H1 (cell line): Measurements from ENCODE around the gene ZSWIM2. TPM values are rescaled to one million over a fixed set of nuclear protein-coding genes. Genes with fewer than 3 reads are reported as not detected.

Source experiments
- POU5F1 ChIP-seq: IDR thresholded peaks from 2 replicates; pipeline ENCODE4 v1.6.1; 2011; ENCODE audit warnings: low read depth, mild to moderate bottlenecking, low read length, moderate library complexity
- RFX5 ChIP-seq: IDR thresholded peaks from 2 replicates; pipeline ENCODE4 v1.6.1; 2011; ENCODE audit warnings: low read depth, low read length, improper control_type of control experiment, borderline replicate concordance
- SIN3A ChIP-seq, 2 experiments: IDR thresholded peaks in 1 of 2; conservative IDR thresholded peaks in 1 of 2; 2 replicates each; pipeline ENCODE4 v1.6.1; 2011 to 2012; ENCODE audit warnings: low read length in 2 of 2, improper control_type of control experiment in 1 of 2, low read depth in 1 of 2, mild to moderate bottlenecking in 1 of 2
- polyA plus RNA-seq, 7 experiments: library from polyadenylated mRNA; depleted of rRNA in 3 of 7; stranded (reverse) in 5 of 7; unstranded in 2 of 7; fragments of >200 nt in 5 of 7; fragments of 200-250 nt in 2 of 7; gene quantifications; 1 replicate in 5 of 7; 2 replicates in 1 of 7; 4 replicates in 1 of 7; pipeline versions ENCODE4 v1.2.1 to v1.2.3, GENCODE V29; 2011 to 2013; ENCODE audit warnings: missing spikeins in 2 of 7, mixed read lengths in 2 of 7
- total RNA-seq: library from RNA; stranded (reverse); fragmentation: NEBNext Ultra II Directional; extraction: Animal tissue kit (Norgen Biotek cat#: 25700); gene quantifications from 2 replicates; pipeline ENCODE4 v1.2.1, GENCODE V29; 2021

The ZSWIM2 gene
- total and polyA plus RNA-seq, 2 of the 8 experiments (the other 6 are each of a cell fraction or from before 2014, with no cell fraction given), result not detected

DNA sequence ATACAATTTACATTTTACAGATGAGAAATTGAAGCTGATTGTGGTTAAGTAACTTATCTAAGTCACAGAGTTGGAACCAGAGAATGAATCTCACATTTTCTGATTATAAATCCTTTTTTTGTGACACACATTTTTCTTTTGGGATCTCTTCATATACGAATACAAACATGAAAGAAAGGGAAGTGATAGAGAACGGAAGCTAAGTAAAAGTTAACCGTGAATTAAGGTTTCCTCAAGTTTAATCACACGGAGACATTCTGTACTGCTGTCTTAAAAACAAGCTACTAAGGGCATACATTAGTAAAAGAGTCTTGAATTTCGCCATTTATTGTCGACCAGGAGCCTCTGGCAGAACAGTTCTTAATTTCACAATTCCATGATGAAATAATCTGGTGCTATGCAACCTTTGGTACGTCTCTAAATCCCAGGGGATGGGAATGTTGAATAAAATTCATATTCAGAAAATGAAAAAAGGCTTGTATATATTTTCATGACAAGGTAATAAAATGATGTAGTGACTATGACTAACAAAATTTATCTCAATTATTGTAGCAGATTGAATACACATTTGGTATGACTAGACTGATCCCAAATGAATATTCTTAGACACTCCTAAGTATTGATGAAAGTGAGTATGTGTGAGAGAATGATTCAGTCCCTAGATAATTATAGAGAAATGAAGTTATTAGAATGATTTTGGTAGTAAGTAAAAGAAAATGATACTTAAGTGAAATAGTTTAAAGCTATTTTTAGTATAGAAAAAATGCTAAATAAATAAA lies 40.3 kb upstream of the ZSWIM2 start (continued):
- TF ChIP-seq SIN3A (conservative IDR thresholded peaks at IDR 0.05 in 1 of 2, IDR thresholded peaks at IDR 0.05 in 1 of 2; ENCODE audit: low read depth in 1 of 2, low read length in 2 of 2) (no peak), POU5F1 (no peak), RFX5 (no peak)
